NCI-H128 (cell line): ENCODE results near the gene UBE2F.
"Not testable (repeated sequence)": the region's sequence is repeated elsewhere in the genome, so short reads cannot be mapped to it uniquely, and the experiment has no call there.

ENCODE experiments used
- DNase-seq: peaks from one replicate; lab custom pipeline; 2025; ENCODE audit not compliant: unreplicated experiment; lab: John Stamatoyannopoulos, UW

Gene UBE2F

DNA sequence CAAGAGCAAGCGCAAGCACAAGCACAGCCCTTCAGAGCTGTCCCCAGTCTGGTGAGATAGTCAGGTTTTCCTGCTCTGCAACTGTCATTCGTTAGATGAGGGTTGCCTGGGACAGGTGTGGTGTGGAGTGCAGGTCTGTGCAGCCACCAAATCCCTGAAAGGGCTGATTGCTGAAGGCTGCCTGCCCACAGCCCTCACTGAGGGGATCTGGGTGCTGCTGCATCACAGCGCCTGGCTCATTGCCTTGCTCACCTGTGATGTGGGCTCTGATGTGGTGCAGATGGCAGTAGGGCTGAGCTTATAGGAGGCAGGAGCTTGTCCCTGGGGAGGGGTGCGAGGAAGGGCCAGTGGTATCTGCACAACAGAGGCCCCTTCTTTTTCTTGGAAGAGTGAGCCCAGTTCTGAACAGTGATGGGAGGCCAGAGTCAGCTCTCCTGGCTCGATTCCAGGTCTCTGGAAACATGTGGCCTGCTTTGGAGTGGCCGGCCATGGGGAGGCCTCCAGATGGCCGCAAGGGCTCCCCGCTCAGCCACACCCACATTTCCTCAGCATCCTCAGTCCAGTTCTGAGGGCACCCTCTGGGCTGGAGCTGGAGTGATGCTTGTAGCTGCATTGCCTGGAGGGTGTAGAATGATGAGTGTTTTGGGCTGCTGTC lies 11.4 kb downstream of the UBE2F start:
- DNase-seq: no peak

DNA sequence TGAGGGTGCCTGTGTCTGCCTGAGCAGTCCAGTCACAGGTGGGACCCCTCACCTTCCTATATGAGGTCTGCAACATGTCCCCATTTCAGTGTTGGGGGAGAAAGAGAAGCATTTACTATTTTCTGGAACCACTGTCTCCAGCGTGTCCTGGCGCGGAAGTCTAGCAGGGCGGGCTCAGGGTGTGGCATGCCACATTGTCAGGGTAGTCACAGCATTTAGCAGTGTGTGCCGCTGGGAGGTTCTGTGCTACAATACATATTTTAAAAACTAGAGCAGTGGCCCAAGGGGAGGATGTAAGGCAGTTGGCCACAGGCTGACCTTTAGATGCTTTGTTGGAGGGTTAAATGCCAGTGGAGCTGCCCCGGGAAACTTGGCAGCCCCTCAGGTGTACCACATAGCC lies 12.5 kb downstream of the UBE2F start:
- no peak for DNase-seq

DNA sequence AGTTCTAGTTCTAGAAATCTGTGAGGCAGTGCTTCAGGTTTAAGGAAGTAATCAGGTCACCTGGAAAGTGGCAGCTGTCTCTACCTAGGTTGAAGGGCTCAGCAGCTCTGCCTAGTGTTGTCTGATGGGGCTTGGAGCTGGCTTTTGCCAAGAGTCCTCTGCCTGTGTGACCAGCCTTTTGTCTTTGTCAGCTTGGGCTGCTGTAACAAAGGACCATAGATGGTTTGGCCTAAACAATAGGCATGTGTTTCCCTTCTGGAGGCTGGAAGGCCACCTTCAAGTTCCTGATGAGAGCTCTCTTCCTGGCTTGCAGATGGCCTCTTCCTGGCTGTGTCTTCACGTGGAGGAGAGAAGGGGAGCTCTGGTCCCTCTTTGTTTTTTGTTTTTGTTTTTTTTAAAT lies 13.3 kb downstream of the UBE2F start:
- no peak for DNase-seq

DNA sequence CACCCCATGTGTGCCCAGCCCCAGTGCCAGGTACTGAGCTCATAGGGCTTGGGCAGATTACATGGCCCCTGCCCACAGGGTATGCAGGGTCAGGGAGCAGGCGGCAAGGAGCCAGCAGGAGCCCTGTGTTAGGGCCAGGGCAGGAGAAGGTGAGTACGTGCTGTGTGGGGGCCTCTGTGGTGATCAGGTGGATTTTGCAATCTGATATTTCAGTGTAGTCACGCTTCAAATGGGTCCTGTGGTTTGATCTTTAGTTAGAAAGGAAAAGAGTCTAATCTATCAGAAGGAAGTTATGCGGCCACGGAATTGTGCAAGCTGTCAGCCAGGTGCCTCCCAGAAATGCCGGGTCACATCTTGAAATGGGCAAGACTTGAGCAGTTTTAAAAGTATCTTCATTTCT lies 13.9 kb downstream of the UBE2F start:
- no peak for DNase-seq

DNA sequence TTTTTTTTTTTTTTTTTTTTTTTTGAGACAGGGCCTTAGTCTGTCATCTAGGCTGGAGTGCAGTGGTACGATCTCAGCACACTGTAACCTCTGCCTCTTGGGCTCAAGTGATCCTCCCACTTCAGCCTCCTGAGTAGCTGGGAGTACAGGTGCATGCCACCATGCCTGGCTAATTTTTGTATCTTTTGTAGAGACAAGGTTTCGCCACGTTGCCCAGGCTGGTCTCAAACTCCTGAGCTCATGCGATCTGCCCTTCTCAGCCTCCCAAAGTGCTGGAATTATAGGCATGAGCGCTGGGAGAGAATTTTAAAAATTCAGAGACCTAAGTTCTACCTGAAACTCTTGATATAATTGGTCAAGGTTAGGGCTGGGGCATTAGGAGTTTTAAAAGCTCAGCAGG lies 14.8 kb downstream of the UBE2F start:
- DNase-seq: not testable (repeated sequence)

DNA sequence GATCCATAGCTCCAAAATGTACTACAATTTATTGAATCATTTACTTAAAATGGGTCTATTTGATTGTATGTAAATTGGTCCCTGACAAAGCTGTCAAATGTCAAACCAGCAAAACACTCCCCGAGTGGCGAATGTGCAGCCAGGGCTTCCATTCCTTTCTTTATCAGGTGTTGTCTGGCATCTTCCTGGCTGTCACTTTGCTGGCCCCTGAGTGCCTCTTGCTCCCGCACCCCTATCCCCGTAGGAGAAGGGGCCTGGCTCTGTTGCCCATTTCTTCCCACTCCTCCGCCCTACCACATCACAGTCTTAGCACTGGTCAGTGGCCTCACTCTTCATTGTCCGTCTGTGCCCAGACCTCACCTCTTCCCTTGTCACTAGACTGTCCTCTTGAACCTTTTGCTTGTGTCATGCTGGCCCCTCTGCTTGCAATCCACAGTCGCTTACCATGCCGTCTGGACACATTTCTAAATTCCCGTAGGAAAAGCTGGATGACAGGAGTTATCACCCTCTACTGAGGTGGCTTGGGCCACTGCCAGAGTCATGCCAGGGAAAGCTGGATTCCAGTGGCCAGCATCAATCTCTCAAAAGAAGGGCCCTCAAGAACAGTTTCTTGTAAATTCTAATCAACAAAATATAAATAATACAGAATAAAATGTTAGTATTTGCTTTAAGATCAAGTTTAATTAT lies 15.4 kb downstream of the UBE2F start:
- no peak for DNase-seq

DNA sequence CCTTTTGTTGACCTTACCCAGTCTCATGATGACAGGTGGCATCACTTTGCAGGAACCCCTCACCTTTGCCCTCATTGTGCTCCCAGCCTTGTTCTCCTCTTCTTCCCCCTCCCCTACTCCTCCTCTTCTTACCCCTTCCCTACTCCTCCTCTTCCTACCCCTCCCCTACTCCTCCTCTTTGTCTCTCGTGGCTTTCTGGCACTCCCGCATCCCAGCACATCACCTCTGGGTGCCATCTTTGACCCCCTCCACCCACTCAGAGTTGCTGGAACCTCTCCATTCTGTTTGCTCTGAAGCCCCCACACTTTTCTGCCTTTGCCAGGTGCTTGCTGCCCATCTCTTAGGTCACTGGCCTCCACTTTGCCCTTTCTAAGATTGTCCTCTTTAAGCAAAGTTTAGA lies 17.1 kb downstream of the UBE2F start:
- no peak for DNase-seq

DNA sequence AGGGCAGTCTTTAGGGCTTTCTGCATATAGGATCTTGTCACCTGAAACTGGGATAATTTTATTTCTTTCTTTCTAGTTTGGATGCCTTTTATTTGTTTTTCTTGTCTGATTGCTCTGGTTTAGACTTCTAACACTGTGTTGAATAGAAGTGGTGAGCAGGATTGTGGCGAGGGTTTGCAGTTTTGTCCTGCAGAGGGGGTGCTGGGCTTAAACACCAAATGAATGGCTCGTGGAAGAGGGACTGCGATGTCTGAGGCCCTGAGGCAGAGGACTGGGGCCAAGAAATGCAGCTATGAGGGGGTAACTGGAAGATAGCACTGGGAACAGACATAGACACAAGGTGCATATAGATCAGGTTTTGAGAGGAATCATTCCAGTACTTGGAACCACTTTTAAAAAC lies 20.5 kb downstream of the UBE2F start:
- DNase-seq: no peak

DNA sequence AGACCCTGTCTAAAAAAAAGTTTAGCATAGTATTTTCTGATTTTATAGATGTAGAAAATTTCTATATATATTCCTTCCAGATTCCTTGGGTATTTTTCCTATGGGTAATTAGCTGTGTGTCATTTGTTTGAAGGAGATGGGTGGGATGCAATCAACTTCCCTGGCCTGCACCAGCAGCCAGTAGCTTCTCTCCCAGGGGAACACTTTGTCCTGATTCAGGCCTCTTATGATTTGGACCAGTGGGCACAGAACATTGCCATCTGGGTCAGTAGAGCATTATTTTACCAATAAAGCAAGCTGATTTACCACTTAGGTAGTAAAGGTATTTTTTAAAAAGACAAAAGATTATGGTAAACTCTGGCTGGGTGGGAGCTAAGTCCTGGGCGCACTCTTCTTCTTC lies 26.9 kb downstream of the UBE2F start:
- DNase-seq: no peak

DNA sequence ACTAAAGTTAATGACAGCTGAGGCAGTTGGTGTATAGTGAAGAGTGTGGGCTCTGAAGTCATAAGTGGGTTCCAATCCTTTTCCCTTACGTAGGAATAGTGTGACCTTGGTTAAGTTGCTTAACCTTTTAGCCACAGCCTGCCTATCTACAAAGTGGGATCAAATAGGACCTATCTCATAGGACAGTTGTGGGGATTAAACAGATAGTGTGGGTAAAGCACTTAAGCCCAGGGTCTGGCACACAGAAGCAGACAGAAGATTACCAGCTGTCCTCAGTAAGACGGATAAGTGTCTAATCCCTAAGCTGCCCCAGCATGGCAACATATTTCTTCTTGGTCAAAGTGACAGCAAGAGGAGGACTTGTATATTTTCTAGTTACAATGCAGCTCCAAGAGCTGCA lies 28.2 kb downstream of the UBE2F start:
- no peak for DNase-seq

DNA sequence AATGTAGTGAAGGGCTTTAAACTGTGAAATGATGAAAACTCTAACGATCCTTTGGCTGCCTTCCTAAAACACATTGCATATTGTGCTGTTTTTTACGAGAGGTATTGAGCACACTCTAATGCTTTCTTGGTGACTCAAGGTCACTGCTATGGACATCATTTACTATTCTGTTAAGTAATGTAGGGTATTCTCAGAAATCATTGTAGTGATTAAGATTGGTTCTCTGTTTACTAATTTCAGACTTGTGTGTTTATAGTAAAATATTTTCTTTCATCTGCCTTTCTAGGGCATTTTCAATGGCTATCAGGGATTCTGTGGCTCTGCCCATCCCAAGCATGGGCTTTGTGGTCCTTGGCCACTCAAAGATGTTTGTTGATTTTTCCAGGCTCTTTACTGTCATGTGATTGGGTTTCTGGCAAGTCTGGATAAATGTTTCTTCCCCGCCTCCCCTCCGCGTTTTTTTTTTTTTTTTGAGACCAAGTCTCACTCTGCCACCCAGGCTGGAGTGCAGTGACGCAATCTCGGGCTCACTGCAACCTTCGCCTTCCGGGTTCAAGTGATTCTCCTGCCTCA lies 29.3 kb downstream of the UBE2F start:
- DNase-seq: no peak

DNA sequence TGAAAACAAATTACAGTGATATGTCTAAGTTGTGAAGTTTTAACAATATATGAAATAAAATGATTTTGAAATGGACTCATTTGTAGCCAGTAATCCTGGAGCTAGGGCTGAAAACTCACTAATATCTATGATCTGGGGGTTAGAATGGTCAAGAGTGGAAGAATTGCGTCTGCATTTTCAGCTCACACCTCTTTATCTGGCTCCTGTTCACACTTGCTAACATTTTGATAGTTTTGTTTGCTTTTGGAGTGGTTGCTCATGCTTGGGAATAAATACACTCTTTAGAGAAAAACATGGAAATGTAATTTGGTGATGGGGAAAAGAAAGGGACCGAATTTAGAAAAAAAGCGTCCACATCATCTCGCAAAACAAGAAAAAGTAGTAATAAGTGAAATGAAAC lies 30.7 kb downstream of the UBE2F start:
- no peak for DNase-seq

DNA sequence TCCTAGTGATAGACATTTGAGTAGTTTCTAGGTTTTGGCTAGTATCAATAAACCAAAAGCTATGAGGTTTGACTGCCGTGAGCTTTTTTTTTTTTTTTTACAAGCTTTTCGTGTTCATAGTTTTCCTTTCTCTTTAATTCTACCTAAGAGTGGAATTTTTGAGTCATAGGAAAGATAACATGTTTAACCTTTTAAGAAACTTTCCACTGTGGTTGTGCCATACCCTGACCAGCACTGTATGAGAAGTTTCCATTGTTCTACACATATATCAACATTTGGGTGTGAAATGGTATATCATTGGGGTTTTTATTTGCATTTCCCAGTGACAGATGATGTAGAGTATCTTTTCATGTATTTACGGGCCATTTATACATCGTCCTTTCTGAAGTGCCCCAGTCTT lies 31.7 kb downstream of the UBE2F start:
- DNase-seq: no peak

DNA sequence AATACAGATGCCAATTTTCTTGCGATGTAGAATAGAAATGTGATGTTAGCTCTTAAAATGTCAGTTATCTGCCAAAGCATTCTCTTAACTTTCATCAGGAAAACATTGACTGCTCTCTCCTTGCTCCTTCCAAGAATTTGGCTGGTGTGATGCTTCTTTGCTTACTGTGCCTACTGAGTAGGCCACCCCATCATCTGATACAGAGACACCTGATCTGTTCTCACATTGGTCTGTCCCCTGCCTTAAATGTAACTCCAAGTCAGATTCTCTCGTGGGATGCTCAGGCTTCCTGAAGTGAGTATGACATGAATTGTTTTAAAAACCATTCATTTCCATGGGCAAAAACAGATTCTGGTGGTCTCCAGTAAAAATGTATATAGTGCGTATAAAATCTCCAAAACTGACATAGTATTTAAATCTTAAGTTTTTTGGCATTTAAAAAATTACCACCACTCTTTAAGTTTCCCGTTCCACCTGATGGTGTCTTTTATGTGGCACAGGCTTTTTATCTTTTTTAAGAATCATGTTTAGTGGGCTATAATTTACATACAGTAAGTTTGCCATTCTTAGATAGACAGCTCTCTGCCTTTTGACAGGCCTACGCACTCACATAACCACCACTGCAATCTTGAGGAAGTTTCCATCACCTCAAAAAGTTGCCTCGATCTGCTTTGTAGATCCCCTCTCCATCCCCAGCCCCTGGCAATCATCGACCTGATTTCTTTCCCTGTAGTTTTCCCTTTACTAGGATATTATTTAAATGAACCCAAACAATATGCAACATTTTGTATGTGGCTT lies 36.6 kb downstream of the UBE2F start:
- DNase-seq: no peak

DNA sequence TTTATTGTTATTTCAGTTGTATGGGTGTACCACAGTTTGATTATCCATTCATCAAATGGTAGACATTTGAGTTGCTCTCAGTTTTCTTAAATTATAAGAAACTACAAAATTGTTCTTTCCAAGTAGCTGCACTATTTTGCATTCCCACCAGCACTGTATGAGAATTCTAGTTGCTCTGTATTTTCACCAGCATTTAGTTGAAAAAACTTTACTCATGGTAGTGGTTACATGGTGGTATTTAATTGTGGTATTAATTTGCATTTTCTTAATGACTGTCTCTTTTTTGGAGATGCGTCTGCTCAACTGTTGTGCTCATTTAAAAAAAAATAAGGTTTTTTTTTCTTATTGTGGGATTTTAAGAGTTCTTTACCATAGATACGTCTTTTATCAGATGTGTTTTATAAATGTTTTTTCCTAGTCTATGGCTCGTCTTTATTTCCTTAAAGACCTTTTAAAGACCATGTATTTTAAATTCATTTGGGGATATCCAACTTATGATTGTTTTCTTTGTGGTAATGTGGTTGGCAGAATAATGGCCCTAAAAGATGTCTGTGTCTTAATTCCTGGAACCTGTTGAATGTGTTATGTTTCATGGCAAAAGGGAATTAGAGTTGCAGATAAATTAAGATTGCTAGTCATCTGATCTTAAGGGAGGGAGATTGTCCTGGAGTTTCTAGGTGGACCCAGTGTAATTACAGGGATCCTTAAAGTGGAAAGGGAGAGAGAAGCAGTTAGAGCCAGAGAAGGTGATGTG lies 37.4 kb downstream of the UBE2F start:
- no peak for DNase-seq

DNA sequence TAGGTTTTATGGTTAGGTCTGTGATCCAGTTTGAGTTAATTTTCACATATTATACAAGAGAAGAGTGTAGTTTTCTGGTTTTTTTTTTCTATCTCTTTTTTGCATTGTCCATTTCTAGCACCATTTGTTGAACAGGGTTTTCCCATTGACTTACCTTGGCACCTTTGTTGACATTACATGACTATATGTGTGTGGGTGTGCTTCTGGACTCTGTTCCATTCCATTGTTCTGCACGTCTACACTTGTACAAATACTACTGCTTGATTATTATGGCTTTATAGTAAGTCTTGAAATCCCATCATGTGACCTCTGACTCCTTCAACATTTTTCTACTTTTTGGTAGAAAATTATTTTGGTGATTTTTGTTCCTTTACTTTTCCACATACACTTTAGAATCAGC lies 38.7 kb downstream of the UBE2F start:
- no peak for DNase-seq

DNA sequence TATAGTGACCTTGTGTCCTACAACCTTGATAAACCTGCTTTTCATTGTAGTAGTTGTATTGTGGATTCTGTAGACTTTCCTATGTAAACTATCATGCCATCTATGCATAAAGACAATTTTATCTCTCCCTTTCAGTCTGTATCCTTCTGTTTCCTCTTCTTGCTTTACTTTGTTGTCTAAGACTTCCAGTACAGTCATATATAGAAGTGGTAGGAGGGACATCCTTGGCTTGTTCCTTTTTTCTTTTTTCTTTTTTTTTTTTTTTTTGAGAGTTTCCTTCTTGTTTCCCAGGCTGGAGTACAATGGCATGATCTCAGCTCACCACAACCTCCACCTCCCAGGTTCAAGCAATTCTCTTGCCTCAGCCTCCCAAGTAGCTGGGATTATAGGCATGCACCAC lies 39.7 kb downstream of the UBE2F start:
- DNase-seq: no peak

DNA sequence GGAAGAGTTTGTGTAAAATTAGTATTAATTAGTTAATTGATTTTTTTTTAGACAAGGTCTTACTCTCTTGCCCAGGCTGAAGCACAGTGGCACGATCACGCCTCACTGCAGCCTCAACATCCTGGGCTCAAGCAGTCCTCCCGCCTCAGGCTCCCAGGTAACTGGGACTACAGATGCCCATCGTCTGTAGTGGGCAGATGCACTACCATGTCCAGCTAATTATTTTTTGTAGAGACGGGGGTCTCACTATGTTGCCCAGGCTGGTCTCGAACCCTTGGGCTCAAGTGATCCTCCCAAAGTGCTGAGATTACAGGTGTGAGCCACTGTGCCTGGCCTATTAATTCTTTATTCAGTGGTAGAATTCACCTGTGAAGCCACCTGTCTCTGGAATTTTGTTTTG lies 41.1 kb downstream of the UBE2F start:
- no peak for DNase-seq

DNA sequence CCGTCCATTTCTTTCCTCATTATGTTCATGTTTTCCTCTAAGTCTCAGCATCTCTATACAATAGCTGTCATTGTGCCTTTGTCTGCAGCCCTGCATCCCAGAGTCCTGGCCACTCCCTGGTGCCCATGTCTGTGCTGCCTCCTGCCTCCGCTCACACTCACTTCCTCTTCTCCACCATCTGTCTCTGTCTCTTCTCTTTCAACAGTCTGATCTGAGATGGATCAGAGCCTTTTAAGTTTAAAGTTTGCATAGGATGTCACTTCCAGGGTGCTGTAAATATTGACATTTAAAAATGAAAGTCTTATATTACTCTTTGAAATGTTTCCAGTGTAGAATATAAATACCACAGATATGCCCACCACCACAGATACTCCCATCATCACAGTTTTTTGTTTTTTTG lies 42.7 kb downstream of the UBE2F start:
- DNase-seq: no peak

DNA sequence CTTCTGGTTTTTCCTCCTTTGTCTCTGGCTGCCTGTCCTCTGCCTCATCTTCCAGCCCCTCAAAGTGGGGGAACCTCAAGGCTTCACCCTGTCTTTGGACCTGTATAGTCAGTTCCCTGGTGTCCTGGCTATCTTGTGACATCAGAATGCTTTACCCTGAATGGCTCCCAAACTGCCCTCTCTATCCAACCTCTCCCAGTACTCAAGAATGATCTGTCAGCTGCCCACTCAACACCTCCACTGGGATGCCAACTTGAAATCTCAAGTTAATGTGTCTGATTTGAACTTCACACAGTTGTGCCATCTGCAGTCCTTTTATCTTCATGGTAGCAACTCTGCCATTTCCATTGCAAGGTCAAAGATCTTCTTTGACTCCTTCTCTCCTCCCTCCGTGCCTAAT lies 43.8 kb downstream of the UBE2F start:
- no peak for DNase-seq

DNA sequence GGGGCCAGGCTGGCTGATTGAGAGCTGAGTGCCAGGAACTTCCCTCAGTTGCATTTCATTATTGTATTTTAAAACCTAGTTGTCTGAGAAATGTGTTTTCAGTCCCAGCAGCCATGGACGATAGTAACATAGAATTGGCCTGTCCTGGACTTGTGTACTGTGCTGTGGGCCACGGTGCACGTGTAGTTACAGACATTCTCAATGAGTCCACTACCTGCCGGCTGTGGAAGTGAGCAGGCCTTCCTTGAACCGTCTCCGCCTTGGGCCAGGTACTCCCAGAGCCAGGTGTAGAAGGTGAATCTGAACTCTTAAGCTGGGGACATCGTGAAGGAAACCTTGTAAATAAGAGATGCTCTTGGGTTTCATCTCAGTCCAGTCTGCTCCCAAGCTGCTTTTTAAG lies 47.0 kb downstream of the UBE2F start:
- no peak for DNase-seq
